ENCODE results near the gene MANEA. TPM values are rescaled to one million over a fixed set of nuclear protein-coding genes. Genes with fewer than 3 reads are reported as not detected.

MANEA gene
- total and polyA plus RNA-seq, 10 of the 15 experiments (the other 5 are each of a cell fraction or from before 2014, with no cell fraction given), result 5.8 to 19.5 (median 12.5) TPM

DNA sequence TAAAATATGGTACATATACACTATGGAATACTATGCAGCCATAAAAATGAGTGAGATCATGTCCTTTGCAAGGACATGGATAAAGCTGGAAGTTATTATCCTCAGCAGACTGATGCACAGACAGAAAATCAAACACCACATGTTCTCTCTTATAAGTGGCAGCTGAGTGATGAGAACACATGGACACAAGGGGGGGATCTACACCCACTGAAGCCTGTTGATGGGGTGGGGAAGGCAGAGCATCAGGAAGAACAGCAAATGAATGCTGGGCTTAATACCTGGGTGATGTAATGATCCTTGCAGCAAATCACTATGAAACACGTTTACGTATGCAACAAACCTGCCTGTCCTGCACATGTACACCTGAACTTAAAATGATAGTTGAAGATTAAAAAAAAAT lies 71.3 kb downstream of the MANEA start:
- Histone ChIP-seq H3K9me3 (replicated peaks; ENCODE audit: control insufficient read depth, insufficient read depth, low read length) (no peaks in the 10 kb centered on the region), H3K4me2 (ENCODE audit: control insufficient read depth, insufficient read depth) (no peak overlapping the region), H3K9ac (ENCODE audit: control insufficient read depth, insufficient read depth, low read length) (no peak overlapping the region), H3K79me2 (ENCODE audit: control insufficient read depth, insufficient read depth, low read length) (no peaks in the 10 kb centered on the region), H4K20me1 (ENCODE audit: control insufficient read depth, insufficient read depth) (no peaks in the 10 kb centered on the region), H3K36me3 (ENCODE audit: control insufficient read depth in 2 of 2, insufficient read depth in 2 of 2, low read length in 1 of 2) (no peaks in the 10 kb centered on the region), H3K4me1 (ENCODE audit: control insufficient read depth, insufficient read depth, low read length) (no peaks in the 10 kb centered on the region), H3K27me3 (replicated peaks in 1 of 2; ENCODE audit: control insufficient read depth in 2 of 2, insufficient read depth in 2 of 2, low read length in 1 of 2) (no peaks in the 10 kb centered on the region), H3K27ac (ENCODE audit: control insufficient read depth, insufficient read depth) (no peak overlapping the region), H3K4me3 (no peak overlapping the region), H2AFZ (ENCODE audit: control insufficient read depth, low read depth, low read length) (no peak overlapping the region)
- ChIA-PET POLR2A (interaction anchor here (0.7 kb wide), 1 partner anchor 124 kb away, joined by 3 read pairs; no protein-coding TSS in a partner anchor), CTCF (interaction anchor here (0.7 kb wide), 2 partner anchors 217 to 220 kb away, joined by 3 to 4 read pairs; no protein-coding TSS in a partner anchor), RAD21 (ENCODE audit: unreplicated experiment) (interaction anchor here (1.4 kb wide), 1 partner anchor 11 kb away, joined by 3 read pairs; no protein-coding TSS in a partner anchor), SMC1A (ENCODE audit: uncharacterized antibody, unreplicated experiment) (interaction anchor here (0.7 to 1.5 kb wide), 2 partner anchors 11 to 217 kb away, joined by 3 read pairs; no protein-coding TSS in a partner anchor)
- FAIRE-seq (no peak), ATAC-seq (peak; percentile 54; the same call in 2 of the 3 replicates), DNase-seq (ENCODE audit: low read depth, low spot score) (no peak)
- intact Hi-C loops (cut with micrococcal nuclease; ENCODE audit: unreplicated experiment) (loop anchor here (2.0 kb wide), 1 partner anchor 218 kb away; no protein-coding TSS in a partner anchor), in situ Hi-C loops (cut with MboI) (no loop called here)
- BruUV-seq (replicated peaks), result no TSS peak
- 82% methylated on average over 2 of the region's 2 CpGs for WGBS (ENCODE audit: insufficient coverage, insufficient replicate concordance, low lambda C conversion rate, missing lambda C conversion rate)
- TF ChIP-seq, protein P1, sequence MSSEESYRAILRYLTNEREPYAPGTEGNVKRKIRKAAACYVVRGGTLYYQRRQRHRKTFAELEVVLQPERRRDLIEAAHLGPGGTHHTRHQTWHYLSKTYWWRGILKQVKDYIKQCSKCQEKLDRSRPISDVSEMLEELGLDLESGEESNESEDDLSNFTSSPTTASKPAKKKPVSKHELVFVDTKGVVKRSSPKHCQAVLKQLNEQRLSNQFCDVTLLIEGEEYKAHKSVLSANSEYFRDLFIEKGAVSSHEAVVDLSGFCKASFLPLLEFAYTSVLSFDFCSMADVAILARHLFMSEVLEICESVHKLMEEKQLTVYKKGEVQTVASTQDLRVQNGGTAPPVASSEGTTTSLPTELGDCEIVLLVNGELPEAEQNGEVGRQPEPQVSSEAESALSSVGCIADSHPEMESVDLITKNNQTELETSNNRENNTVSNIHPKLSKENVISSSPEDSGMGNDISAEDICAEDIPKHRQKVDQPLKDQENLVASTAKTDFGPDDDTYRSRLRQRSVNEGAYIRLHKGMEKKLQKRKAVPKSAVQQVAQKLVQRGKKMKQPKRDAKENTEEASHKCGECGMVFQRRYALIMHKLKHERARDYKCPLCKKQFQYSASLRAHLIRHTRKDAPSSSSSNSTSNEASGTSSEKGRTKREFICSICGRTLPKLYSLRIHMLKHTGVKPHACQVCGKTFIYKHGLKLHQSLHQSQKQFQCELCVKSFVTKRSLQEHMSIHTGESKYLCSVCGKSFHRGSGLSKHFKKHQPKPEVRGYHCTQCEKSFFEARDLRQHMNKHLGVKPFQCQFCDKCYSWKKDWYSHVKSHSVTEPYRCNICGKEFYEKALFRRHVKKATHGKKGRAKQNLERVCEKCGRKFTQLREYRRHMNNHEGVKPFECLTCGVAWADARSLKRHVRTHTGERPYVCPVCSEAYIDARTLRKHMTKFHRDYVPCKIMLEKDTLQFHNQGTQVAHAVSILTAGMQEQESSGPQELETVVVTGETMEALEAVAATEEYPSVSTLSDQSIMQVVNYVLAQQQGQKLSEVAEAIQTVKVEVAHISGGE (CRISPR knock-in tag; IDR thresholded peaks at IDR 0.05), result no peak
- TF ChIP-seq, protein P2, sequence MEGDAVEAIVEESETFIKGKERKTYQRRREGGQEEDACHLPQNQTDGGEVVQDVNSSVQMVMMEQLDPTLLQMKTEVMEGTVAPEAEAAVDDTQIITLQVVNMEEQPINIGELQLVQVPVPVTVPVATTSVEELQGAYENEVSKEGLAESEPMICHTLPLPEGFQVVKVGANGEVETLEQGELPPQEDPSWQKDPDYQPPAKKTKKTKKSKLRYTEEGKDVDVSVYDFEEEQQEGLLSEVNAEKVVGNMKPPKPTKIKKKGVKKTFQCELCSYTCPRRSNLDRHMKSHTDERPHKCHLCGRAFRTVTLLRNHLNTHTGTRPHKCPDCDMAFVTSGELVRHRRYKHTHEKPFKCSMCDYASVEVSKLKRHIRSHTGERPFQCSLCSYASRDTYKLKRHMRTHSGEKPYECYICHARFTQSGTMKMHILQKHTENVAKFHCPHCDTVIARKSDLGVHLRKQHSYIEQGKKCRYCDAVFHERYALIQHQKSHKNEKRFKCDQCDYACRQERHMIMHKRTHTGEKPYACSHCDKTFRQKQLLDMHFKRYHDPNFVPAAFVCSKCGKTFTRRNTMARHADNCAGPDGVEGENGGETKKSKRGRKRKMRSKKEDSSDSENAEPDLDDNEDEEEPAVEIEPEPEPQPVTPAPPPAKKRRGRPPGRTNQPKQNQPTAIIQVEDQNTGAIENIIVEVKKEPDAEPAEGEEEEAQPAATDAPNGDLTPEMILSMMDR (IDR thresholded peaks at IDR 0.05 in 2 of 3, conservative IDR thresholded peaks at IDR 0.05 in 1 of 3; ENCODE audit: control insufficient read depth in 2 of 3, extremely low read depth in 1 of 3, insufficient read depth in 1 of 3, low read depth in 3 of 3, low read length in 3 of 3), result peak in 2 of 3 experiments; percentile 14 to 18; a peak in 2 of 6 replicates
- TF ChIP-seq SMC3 (IDR thresholded peaks at IDR 0.05; ENCODE audit: borderline replicate concordance, low read length) (0 out of 2 replicates have a peak, but pooled peaks have one; percentile 3), RAD21 (IDR thresholded peaks at IDR 0.05; ENCODE audit: insufficient read depth, low read depth, low read length) (peak; percentile 55)
